Esophagus squamous epithelium (tissue), 5 donors: ENCODE data around the gene MAD1L1. TPM values are rescaled to one million over a fixed set of nuclear protein-coding genes. Genes with fewer than 3 reads are reported as not detected.

Experiments
- DNase-seq: peaks from one replicate; lab custom pipeline; 2025; lab: John Stamatoyannopoulos, UW
- H3K27ac ChIP-seq, 4 donors: fragments of 200-600 bp; sonication (generic); one replicate each; pipeline ENCODE4 v1.5.1; 2016 to 2019; ENCODE audit warnings: mild to moderate bottlenecking in 1 of 4
- H3K27me3 ChIP-seq, 4 donors: fragments of 200-600 bp; sonication (generic); 1 replicate in 3 of 4; 2 replicates in 1 of 4; pipeline versions ENCODE4 v1.5.1 to v1.6.0; 2017 to 2021; ENCODE audit warnings: antibody characterized with exemption in 1 of 4
- H3K36me3 ChIP-seq, 3 donors: fragments of 200-600 bp; sonication (generic); one replicate each; pipeline ENCODE4 v1.5.1; 2016 to 2019
- H3K4me1 ChIP-seq, 3 donors: fragments of 200-600 bp; sonication (generic); one replicate each; pipeline ENCODE4 v1.5.1; 2017 to 2019
- H3K4me3 ChIP-seq, 4 donors: fragments of 200-600 bp; sonication (generic); 1 replicate in 3 of 4; 2 replicates in 1 of 4; pipeline ENCODE4 v1.5.1; 2016 to 2019; ENCODE audit warnings: mild to moderate bottlenecking in 2 of 4, moderate library complexity in 1 of 4
- H3K9me3 ChIP-seq, 3 donors: fragments of 200-600 bp; sonication (generic); one replicate each; pipeline ENCODE4 v1.5.1; 2016 to 2019
- POLR2A ChIP-seq, 4 donors: fragments of 450-650 bp; IDR thresholded peaks; one replicate each; pipeline ENCODE4 v1.6.1; 2017; ENCODE audit warnings: antibody characterized with exemption in 4 of 4, mild to moderate bottlenecking in 4 of 4, moderate library complexity in 3 of 4
- WGBS, 2 donors: methylation state at CpG; one replicate each; pipeline ENCODE4 v1.1.5; 2018; 5-methylcytosine and 5-hydroxymethylcytosine counted together
- intact Hi-C: fragments of 100-400 bp; cut with DNase I; formaldehyde crosslinking; loops from one replicate; pipeline ENCODE4 v1.15.0; 2022
- total RNA-seq, 4 donors: library from RNA; depleted of rRNA; stranded (reverse); fragments of >200 nt; gene quantifications; one replicate each; pipeline ENCODE4 v1.1.0, GENCODE V29; 2016
- TF ChIP-seq, protein P1 (sequence below), 6 experiments: fragments of 450-650 bp in 4 of 6; fragments of 200-600 bp in 2 of 6; sonication (generic) in 2 of 6; IDR thresholded peaks; one replicate each; pipeline ENCODE4 v1.5.1; 2016 to 2019; ENCODE audit warnings: antibody characterized with exemption in 6 of 6, mild to moderate bottlenecking in 4 of 6, moderate library complexity in 4 of 6
- donor health status: DM: yes; HTN: yes; CAD: no.

Gene MAD1L1
- total RNA-seq, 4 donors from 2014 or later: 16.6 to 40.4 (median 30.2) TPM

DNA sequence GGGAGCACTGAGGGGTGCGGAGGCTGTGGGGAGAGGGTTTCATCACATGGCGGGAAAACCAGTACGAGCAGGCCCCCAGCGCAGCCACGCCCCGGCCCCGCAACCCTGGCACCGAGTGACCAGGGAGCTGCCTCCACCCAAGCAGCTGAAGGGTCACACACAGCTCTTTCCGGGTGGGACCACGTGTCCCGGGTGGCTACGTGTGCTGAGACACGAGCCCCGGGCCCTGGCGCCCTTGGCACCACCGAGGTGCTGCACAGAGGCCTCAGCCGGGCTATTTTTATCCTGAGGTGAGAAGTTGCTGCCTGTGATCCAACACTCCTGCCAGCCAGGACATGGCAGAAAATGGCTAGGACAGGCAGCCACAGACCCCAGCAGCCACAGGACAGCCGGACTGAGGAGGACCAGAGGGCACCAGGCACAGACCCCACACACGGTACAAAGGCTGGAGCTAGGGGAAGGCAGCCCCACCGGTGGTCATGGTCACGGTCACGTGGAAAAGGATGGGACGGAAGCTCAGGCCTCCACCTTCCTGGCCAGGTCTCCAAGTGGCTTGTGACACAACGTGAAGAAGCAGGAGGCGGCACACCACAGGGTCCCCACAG lies 223.7 kb downstream of the MAD1L1 start:
- Histone ChIP-seq H3K4me1 (no peaks in the 10 kb centered on the region), H3K4me3 (no peak overlapping the region), H3K36me3 (peaks cover 0 to 18% (median 0%) of the 10 kb centered on the region in 3 donors), H3K27me3 (no peaks in the 10 kb centered on the region), H3K9me3 (no peaks in the 10 kb centered on the region), H3K27ac (no peak overlapping the region)
- 80 to 92% methylated on average over 5 to 6 of the region's 25 CpGs for WGBS, 2 donors
- intact Hi-C loops: no loop called here
- TF ChIP-seq POLR2A (IDR thresholded peaks at IDR 0.05): no peak
- TF ChIP-seq, protein P1, sequence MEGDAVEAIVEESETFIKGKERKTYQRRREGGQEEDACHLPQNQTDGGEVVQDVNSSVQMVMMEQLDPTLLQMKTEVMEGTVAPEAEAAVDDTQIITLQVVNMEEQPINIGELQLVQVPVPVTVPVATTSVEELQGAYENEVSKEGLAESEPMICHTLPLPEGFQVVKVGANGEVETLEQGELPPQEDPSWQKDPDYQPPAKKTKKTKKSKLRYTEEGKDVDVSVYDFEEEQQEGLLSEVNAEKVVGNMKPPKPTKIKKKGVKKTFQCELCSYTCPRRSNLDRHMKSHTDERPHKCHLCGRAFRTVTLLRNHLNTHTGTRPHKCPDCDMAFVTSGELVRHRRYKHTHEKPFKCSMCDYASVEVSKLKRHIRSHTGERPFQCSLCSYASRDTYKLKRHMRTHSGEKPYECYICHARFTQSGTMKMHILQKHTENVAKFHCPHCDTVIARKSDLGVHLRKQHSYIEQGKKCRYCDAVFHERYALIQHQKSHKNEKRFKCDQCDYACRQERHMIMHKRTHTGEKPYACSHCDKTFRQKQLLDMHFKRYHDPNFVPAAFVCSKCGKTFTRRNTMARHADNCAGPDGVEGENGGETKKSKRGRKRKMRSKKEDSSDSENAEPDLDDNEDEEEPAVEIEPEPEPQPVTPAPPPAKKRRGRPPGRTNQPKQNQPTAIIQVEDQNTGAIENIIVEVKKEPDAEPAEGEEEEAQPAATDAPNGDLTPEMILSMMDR (IDR thresholded peaks at IDR 0.05): no peak
- no peak for DNase-seq

DNA sequence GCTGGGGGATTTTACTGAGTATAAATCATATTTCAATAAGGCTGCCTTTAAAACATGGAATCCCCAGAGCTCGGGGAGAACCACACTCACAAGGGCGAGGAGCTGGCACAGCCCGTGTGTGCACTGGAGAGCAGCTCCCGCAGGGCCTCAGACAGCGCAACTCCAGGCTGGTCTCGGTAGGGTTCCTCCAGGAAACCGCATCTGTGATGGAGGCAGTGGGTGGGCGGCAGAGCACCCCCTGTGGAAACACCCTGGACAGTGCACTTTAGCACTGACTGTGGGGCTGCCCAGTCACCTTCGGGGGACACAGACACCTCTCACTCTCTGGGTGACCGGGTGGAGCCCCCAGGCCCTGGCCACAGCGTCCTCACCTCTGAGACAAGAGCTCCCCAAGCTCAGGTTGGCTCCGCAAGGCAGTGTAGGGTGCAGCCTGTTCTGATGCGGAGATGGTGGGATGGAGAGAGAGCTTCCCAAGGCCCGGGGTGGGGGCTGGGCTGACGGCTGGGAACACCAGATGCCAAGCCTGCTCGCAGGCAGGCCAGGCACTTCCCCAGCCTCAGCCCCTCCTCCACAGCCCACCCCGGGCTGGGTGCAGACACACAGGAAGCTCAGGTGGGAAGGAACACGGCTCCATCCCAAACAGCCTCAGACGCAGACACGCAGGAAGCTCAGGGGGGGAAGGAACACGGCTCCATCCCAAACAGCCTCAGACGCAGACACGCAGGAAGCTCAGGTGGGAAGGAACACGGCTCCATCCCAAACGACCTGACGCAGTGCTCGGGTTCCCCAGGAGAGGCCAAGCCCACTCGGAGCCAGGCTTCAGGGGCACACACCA lies 224.4 kb downstream of the MAD1L1 start:
- H3K27me3 ChIP-seq: no peaks in the 10 kb centered on the region
- WGBS, 2 donors: 72 to 85% methylated on average over 2 to 14 of the region's 28 CpGs
- H3K27ac ChIP-seq: no peak overlapping the region
- no peak overlapping the region for H3K4me3 ChIP-seq
- H3K36me3 ChIP-seq: peaks cover 0 to 12% (median 0%) of the 10 kb centered on the region in 3 donors
- TF ChIP-seq POLR2A (IDR thresholded peaks at IDR 0.05): no peak
- TF ChIP-seq, protein P1 (IDR thresholded peaks at IDR 0.05): no peak
- intact Hi-C loops: no loop called here
- DNase-seq: no peak
- no peaks in the 10 kb centered on the region for H3K4me1 ChIP-seq
- H3K9me3 ChIP-seq: no peaks in the 10 kb centered on the region

DNA sequence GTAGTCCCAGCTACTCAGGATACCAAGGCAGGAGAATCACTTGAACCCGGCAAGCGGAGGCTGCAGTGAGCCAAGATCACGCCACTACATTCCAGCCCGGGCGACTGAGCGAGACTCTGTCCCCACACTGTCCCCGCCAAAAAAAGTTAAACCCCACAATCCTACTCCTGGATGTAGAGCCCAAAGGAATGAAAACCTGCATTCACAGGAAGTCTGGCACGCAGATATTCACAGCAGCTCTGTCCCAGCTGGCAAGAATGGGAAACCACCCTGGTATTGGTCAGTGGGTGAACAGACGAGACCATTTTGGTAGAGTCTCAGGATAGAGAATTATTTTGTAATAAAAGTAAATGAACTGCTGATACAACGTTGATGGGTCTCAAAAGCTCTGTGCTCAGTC lies 225.2 kb downstream of the MAD1L1 start:
- TF ChIP-seq, protein P1 (IDR thresholded peaks at IDR 0.05): no peak
- no peak for TF ChIP-seq POLR2A (IDR thresholded peaks at IDR 0.05)
- Histone ChIP-seq H3K9me3 (no peaks in the 10 kb centered on the region), H3K4me3 (no peak overlapping the region), H3K27me3 (no peaks in the 10 kb centered on the region), H3K36me3 (peaks cover 0 to 9% (median 0%) of the 10 kb centered on the region in 3 donors), H3K27ac (no peak overlapping the region), H3K4me1 (no peaks in the 10 kb centered on the region)
- 43 to 93% methylated on average over 1 to 10 of the region's 10 CpGs for WGBS, 2 donors
- no peak for DNase-seq
- intact Hi-C loops: no loop called here

DNA sequence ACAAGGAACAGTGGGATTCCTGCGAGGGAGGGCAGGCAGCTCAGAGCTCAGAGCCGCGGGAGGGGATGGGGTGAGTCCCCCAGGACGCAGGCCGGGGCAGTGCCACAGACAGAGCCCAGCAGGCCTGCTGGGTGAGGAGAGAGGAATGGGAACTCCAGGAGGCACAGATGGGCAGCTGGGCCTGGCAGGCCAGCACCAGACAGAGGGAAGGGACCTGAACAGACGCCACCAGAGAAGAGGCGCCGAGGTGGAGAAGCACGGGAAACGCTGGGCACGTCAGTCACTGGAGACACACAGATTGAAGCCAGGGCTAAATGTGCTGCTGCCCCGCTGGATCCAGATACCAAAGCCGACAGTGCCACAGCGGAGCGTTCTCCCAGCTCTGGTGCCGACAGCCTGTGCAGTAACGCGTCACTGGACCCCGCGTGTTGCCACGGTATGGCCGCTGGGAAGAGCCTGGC lies 225.8 kb downstream of the MAD1L1 start:
- H3K4me1 ChIP-seq: peaks cover 0 to 6% (median 0%) of the 10 kb centered on the region in 3 donors
- peaks cover 0 to 9% (median 0%) of the 10 kb centered on the region in 3 donors for H3K36me3 ChIP-seq
- H3K27ac ChIP-seq: no peak overlapping the region
- no peaks in the 10 kb centered on the region for H3K9me3 ChIP-seq
- no peaks in the 10 kb centered on the region for H3K27me3 ChIP-seq
- H3K4me3 ChIP-seq: no peak overlapping the region
- DNase-seq: no peak
- TF ChIP-seq, protein P1 (IDR thresholded peaks at IDR 0.05): no peak
- TF ChIP-seq POLR2A (IDR thresholded peaks at IDR 0.05): no peak
- intact Hi-C loops: no loop called here
- 94 to 97% methylated on average over 6 to 7 of the region's 22 CpGs for WGBS, 2 donors

DNA sequence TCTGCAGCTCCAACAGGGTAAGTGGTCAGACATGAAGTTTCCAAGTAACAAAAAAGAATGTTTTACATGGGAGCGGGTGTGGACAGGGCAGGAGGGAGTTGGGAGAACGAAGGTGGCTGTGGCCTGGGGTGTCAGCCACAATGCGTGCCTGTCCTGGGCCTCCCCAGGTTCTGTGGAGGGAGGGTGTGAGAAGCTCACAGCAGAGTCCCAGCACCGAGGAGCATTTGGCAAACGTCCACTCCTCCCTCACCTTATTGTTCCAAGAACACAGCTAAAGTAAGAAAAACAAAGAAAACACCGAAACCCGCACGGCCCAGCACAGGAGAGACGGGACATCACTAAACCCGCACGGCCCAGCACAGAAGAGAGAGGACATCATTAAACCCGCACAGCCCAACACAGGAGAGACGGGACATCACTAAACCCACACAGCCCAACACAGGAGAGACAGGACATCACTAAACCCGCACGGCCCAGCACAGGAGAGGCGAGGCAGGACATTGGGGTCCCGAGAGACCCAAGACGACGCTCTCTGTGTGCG lies 226.4 kb downstream of the MAD1L1 start:
- peaks cover 0 to 10% (median 0%) of the 10 kb centered on the region in 3 donors for H3K4me1 ChIP-seq
- WGBS, 2 donors: 73 to 89% methylated on average over 13 to 17 of the region's 20 CpGs
- TF ChIP-seq, protein P1 (IDR thresholded peaks at IDR 0.05): no peak
- no peak for TF ChIP-seq POLR2A (IDR thresholded peaks at IDR 0.05)
- no peak overlapping the region for H3K27ac ChIP-seq
- no peak for DNase-seq
- intact Hi-C loops: no loop called here
- H3K36me3 ChIP-seq: peaks cover 0 to 16% (median 0%) of the 10 kb centered on the region in 3 donors
- no peaks in the 10 kb centered on the region for H3K9me3 ChIP-seq
- H3K27me3 ChIP-seq: no peaks in the 10 kb centered on the region
- H3K4me3 ChIP-seq: no peak overlapping the region
